ENCODE measurements around the gene AKR1C2.
"Not testable (repeated sequence)": the region's sequence is repeated elsewhere in the genome, so short reads cannot be mapped to it uniquely, and the experiment has no call there.

- TF ChIP-seq EZH2phosphoT487 (IDR thresholded peaks at IDR 0.05; ENCODE audit: low read length); CTCF (IDR thresholded peaks at IDR 0.05; ENCODE audit: low read length); EZH2 (optimal IDR thresholded peaks at IDR 0.05; ENCODE audit: low read depth, low read length): not testable (repeated sequence)
These were observed 27.9 kb upstream of the AKR1C2 start for GRCh38 chr10:5031588-5031987.

Data from MM.1S (cell line).